ENCODE measurements around the gene C10orf67.

- TF ChIP-seq, protein P1, sequence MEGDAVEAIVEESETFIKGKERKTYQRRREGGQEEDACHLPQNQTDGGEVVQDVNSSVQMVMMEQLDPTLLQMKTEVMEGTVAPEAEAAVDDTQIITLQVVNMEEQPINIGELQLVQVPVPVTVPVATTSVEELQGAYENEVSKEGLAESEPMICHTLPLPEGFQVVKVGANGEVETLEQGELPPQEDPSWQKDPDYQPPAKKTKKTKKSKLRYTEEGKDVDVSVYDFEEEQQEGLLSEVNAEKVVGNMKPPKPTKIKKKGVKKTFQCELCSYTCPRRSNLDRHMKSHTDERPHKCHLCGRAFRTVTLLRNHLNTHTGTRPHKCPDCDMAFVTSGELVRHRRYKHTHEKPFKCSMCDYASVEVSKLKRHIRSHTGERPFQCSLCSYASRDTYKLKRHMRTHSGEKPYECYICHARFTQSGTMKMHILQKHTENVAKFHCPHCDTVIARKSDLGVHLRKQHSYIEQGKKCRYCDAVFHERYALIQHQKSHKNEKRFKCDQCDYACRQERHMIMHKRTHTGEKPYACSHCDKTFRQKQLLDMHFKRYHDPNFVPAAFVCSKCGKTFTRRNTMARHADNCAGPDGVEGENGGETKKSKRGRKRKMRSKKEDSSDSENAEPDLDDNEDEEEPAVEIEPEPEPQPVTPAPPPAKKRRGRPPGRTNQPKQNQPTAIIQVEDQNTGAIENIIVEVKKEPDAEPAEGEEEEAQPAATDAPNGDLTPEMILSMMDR (IDR thresholded peaks at IDR 0.05; ENCODE audit: poor library complexity, severe bottlenecking), result peak; percentile 36
- TF ChIP-seq POLR2AphosphoS5 (IDR thresholded peaks at IDR 0.05) (no peak), EZH2 (IDR thresholded peaks at IDR 0.05; ENCODE audit: borderline replicate concordance, insufficient read depth, low read length, poor library complexity, severe bottlenecking) (no peak), SMC3 (conservative IDR thresholded peaks at IDR 0.05; ENCODE audit: poor library complexity) (no peak)
These were observed 49.9 kb downstream of the C10orf67 start for GRCh38 chr10:23294638-23295247.
